GM18526 (cell line): ENCODE data around the gene EPS8L2.

Experiments used
- POLR2A ChIP-seq: IDR thresholded peaks from 3 replicates; pipeline ENCODE4 v1.6.1; 2011; ENCODE audit not compliant: insufficient read length; ENCODE audit errors: extremely low read depth

Gene EPS8L2

DNA sequence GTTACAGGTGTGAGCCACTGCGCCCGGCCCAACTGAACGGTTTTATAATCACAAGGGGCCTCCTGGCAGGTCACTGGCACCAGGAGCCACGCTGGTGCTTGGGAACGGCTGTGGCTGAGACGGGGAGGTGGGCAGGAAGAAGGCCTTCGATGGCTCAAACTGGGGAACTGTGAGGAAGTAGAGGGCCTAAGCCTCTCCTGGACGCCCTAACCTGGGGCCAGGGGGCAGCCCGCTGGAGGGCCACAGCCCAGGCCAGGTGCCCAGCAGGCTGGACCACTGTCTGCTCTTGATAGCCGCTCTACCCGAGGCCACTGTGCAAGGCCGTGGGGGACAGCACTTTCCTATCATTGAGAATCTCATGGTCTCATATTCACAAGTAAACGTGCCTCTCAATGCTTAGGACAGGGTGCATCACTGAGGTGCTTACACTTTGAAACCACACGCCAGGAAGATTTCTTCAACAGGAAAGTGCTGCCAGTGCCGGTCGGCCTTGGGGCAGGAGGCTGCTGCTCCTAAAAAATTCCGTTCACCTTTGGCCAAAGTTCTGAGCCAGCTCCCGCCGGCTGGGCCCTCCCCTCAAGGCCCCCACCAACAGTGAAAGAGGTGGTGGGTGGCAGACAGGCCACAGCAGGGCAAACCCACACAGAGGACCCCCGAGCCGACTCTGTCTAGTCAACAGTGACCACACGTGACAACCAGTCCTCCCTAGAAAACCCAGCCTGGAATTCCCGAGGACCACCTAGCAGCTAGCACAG lies 64.0 kb downstream of the EPS8L2 start:
- no peak for TF ChIP-seq POLR2A

DNA sequence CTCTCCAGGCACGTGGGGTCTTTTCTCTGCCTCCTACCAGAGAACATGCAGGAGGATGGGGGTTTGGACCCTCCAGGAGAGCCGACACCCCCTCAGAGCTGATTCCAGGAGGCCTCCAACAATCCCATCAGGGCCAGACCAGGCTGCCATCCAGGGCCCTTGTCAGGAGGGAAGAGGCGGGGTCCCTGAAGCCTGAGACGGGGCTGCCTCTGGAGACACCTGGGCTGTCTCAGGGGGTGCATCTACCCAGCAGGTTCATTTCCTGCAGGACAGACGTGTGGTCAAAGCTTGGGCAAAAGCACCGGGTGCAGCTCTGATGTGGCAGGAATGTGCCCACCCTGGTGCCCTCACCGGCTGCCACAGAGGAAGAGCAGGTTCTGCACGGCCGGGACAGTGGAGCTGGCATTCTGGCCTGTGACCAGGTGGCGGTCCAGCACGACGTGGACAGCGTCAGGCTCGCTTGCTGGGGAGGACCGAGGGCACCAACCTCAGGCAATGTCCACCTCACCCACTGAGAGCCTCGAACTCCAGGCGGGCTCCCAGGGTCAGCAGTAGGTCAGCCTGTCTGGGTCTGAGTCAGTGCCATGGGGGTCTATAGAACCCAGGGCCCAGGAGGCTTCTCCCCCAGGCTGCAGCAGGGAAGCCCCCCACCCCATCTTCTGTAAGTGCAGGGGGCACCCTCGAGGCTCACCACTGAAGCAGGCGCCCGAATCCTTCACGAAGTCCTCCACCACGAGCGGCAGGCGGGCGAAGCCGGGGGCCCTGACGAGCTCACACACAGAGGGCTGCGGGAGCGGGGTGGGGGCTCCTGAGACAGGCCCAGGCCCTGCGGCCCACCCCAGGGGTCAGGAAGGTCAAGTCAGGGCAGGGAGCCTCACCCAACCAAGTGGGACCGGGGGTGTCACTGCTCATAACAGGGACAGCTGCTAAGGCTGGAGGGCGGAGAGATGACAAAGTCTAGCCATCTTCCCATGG lies 64.9 kb downstream of the EPS8L2 start:
- TF ChIP-seq POLR2A, result no peak

DNA sequence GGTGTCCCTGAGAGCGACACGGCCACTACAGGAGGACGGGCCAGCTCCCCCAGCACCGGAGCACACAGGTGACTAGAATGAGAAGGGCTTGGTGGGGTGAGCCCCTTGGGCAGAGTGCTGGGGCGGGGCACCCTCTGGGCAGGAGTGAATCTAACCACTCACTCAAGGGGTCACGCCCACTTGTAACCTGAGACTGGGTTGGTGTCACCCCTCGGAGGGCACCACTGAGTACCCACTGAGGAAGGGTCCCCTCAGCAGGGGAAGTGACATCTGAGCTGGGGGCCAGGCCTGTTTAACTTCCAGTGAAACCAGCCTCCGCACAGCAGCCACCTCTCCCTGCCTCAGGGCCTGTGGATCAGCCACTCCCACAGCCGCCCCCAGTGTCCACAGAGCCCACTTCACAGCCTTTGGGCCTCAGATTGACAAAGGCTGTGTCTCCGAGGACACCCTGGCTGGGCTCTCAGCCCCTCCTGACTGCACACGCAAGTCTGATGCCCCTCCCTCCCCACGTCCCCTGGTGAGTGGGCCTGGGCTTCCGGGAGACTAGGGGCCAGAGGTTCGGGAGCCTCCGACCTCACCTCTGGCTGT lies 65.7 kb downstream of the EPS8L2 start:
- TF ChIP-seq POLR2A, result no peak

DNA sequence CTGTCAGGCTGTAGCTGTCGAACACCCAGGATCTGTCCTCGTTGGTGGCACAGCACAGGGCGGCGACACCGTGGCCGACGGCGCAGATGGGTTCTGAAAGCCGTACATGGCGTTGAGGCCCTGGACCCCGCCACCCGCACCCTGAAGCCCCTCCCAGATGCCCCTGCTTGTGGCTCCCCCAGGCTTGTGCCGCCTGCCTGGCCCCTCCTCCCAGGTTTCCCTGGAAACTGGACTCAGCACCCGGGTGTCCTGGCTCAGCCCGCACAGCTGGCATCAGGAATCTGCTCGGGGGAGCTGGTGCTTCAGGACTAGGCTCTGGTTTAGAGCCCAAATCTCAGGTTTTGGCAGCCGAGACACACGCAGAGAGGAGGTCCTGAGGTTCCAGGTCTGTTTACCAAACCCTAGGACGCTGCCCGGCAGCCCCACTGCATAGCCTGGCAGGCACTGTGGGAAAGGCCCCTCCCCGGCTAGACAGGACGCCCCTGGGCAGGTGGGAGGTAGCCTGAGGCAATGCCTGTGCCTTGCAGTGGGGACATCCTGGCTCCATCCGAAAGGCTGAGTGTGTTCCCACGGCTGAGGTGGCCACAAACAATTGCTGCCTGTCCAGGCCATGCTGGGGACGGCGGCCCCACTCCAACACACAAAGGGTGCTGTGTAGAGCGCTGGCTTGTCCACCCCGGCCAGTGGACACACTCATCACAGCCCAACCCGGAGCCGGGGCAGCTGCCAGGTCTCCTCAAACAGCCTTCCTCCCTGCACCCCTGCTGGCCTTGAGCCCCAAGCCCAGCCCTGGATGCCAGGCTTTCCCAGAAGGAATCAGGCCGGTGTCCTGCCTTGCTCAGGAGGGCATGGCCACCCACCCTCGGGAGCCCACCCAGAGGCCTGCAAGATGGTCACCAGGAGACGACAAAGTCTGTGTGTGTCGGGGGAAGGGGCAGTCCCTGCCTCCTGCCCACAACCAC lies 66.7 kb downstream of the EPS8L2 start:
- no peak for TF ChIP-seq POLR2A

DNA sequence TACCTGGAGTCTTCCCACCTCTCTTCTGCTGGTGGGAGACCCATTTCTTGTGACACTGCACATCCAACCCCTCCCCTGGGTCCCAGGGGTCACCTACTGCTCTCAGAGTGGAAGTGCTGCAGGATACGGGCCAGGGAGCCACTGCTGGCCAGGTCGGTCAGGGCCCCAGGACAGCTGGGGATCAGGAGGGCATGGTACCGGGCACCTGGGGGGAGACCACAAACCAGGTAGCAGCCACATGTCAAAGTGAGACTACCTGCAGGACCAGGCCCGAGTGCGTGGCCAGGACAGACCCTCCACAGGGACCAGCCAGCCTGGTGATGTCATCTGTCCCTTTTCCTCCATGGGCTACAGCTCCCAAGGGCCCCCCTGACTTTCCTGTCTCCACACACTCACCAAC lies 67.4 kb downstream of the EPS8L2 start:
- TF ChIP-seq POLR2A, result no peak

DNA sequence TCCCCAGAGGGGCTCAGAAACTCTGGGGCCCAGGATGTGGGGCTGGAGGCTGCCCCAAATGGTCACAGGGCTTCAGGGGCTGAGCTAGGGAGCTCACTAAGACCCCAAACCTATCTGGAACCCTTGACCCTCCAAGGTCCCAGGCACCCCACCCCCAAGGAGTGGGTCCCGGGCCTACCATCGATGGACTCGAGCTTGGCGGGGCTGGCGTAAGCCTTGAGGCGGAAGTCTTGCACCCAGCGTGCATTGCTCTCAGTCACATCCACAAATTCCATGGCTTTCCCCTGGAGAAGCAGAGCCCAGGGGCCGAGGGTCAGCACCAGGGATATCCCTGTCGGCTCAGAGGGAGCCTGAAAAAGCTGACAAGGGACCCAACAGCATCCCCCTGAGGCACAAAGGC lies 67.8 kb downstream of the EPS8L2 start:
- no peak for TF ChIP-seq POLR2A

DNA sequence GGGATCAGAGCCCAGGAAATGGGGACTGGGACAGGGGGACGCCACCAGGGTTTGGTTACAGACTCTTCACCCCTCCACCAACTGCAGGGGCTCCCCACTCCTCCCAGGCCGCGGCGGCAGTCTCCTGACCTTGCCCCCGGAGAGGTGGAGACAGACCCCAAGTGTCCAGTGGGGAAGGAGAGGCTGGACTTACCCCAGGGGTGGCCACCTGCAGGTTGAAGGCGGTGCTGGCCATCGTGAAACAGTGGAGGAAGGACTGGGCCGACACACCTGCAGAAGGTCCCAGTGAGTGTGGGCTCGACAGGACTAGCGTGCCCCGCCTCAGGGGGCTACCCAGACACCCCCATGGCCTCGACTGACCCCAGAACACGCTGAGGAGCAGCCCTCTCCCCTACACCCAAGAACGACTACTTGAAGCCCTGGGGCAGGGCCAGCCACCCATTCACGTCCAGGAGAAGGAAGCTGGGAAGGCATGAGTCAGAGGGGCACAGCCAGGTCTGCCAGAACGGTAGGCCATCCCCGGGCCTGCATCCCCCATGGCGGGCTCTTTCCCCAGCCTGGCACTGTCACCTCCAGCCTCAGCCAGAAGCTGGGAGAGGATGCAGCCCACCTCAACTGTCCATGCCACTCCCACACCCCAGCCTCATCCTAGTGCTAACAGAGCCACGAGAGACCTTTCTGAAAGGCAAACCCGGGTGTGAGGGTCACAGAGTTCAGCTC lies 69.0 kb downstream of the EPS8L2 start:
- no peak for TF ChIP-seq POLR2A

DNA sequence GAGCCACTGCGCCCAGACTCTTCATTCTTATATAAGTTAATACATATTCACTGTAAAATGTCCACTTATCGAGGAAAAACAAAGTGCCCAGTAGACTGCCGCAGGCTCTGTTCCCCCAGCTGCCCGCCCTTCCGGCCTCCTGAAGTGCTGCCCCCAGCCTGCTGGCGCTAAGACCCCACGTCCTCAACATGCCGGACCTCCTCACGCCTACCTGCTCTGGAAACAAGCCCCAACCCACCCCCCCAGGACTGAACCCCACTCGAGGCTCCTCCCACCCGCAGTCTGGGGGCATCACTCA lies 70.2 kb downstream of the EPS8L2 start:
- TF ChIP-seq POLR2A, result no peak

DNA sequence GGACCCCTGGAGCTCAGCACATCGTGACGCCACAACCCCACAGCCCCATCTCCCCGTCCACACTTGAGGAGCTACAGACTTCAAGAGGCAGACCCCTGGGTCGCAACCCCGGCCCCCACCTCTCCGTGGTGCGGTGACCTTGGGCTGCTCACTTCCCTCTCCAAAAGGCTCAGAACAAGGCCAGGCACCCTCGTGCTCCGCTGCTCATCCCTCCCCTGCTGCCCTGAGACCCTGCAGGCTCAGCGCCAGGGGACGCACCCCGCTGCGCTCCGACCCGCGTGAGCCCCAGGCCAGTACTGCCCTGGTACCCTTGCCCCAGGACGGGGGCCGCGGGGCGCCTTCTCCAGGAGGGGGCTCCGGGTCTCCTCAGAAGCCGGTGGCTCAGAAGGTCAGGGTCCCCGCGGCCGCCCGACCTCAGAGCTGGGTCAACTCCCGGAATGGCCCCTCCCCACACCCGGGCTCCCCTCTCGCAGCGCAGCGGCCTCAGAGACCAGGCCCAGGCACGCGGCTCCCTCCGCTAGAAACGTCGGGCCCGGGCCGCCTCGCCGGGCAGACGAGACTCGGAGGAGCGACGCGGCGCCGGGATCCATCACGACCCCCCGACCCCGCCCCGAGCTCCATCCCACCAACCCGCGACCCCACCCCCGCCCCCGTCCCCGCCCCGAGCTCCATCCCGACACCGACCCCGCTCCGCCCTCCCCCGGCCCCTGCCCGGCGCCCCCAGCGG lies 70.7 kb downstream of the EPS8L2 start:
- TF ChIP-seq POLR2A, result no peak
